NCI-H1930 (cell line): ENCODE measurements around the gene CAST.
"Not testable (repeated sequence)": the region's sequence is repeated elsewhere in the genome, so short reads cannot be mapped to it uniquely, and the experiment has no call there.

Source experiments
- DNase-seq, 2 experiments: peaks; one replicate each; lab custom pipeline; 2025; lab: John Stamatoyannopoulos, UW

Gene CAST

DNA sequence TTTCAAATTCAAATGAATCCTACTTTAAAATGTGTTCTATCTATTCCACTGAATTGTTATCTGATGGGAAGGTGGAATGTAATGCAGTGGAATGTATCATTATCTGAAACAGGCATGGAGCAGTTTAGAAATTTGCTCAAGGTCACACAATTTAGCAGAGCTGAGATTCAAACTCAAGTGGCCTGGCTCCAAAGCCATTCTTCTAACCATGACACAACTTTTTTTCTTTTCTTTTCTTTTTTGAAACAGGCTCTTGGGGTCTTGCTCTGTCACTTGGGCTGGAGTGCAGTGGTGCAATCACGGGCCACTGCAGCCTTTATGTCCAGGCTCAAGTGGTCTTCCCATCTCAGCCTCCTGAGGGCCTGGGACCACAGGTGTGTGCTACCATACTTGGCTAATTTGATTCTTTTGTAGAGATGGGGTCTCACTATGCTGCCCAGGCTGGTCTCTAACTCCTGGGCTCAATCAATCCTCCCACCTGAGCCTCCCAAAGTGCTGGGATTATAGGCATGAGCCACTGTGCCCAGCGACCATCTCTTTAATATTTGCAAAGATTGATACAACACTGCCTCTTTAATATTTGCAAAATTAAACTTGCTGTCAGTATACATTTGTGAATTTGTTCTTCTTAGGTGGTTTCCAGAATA is 50.0 kb downstream of the CAST start:
- DNase-seq = no peak

- DNase-seq = no peak
Observed at GRCh38 chr5:96714450-96714849, 52.3 kb downstream of the CAST start.

- DNase-seq = peak in 1 of 2 experiments; percentile 34
Observed at GRCh38 chr5:96714951-96715451, 52.8 kb downstream of the CAST start.

- no peak for DNase-seq
Observed at GRCh38 chr5:96716007-96716406, 53.8 kb downstream of the CAST start.

- no peak for DNase-seq
Observed at GRCh38 chr5:96716716-96717115, 54.5 kb downstream of the CAST start.

DNA sequence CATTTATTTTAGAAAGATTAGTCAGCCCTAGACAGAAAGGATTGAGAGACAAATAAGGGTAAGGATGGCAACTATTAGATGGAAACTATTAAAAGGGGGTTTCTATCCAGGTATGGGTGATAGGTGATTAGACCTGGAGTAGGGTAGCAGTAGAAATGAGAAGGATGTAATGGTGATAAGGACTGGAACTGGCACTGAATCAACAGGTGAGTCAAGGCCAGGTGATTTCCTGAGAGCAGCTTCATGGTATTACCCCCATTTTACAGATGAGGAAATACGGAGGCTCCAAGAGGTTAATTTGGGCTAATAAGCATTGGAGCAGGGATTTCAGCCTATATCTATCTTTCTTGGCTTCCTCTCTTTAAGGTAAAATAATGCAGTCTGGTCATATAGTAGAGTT is 55.7 kb downstream of the CAST start:
- DNase-seq = no peak

DNA sequence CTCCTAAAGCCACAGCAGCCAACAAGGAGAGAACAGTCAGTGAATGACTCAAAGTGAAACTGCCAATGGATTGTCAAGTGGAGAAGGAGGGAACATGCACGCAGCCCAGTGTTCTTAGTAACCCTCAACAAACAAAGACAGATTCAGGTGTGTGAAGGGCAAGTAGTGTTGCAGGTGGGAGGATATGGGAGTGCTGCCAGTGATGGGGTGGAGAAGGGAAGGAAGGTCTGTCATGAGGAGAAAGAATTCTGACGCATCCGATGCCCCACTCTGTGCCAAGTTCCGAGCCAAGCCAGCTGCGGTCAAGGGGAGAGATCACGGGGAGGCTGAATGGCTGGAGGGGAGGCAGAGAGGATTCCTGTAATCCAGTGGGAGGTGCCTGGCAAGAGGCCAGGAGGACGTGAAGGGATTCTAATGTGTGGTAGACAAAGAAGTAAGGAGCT is 56.5 kb downstream of the CAST start:
- DNase-seq = no peak

GRCh38 chr5:96720408-96720807 is 58.2 kb downstream of the CAST start:
- no peak for DNase-seq

- no peak for DNase-seq
Observed at GRCh38 chr5:96721351-96721977, 59.3 kb downstream of the CAST start.

GRCh38 chr5:96725257-96725656 is 63.1 kb downstream of the CAST start:
- DNase-seq = no peak

GRCh38 chr5:96726802-96727201 is 64.6 kb downstream of the CAST start:
- peak; percentile 58 to 72 for DNase-seq

GRCh38 chr5:96729156-96729555 is 67.0 kb downstream of the CAST start:
- no peak for DNase-seq

DNA sequence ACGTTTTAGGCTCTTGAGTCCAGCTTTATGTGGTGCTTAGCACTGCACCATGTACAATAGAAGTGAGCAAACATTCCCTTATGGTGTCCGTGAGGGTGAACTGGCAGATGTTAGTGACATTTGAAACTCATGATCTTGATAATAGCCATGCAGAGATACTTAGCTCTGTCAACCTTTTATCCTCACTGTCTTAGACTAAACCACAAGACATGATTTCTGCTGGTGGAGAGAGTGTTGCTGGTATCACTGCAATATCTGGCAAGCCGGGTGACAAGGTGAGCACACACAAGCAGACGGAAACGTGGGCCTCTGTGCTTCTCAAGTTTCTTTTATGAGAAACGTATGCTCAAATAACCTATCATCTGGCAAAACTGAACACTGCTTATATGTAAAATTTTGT is 68.4 kb downstream of the CAST start:
- DNase-seq = no peak

DNA sequence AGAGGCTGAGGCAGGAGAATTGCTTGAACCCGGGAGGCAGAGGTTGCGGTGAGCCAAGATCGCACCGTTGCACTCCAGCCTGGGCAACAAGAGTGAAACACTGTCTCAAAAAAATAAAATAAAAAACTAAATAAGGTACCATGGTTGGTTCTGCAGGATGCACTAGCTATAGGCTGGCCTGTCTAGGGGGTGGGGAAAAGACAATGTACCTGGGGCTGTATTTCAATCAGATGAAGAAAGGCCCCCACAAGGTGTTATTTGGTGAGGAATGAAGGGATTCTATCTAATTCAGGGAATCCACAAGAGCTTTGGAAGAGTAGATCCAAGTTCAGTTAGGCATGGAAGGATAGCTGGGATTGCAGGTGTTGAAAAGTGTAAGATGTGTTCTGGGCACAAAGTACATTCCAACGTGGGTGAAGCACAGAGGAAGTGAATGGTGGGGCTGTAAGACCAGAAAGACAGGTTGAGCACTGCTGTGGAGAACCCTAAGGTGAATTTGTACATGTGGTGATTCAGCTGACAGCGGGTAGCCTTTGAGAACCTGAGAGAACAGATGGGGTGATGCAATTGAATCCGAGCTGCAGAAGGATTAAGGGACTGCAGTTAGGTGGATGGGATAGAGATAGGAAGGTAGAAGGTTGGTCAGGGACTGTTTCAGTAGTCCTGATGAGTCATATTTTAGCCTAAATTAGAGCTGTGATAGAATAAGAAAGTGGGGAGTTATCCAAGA is 71.8 kb downstream of the CAST start:
- DNase-seq = no peak

DNA sequence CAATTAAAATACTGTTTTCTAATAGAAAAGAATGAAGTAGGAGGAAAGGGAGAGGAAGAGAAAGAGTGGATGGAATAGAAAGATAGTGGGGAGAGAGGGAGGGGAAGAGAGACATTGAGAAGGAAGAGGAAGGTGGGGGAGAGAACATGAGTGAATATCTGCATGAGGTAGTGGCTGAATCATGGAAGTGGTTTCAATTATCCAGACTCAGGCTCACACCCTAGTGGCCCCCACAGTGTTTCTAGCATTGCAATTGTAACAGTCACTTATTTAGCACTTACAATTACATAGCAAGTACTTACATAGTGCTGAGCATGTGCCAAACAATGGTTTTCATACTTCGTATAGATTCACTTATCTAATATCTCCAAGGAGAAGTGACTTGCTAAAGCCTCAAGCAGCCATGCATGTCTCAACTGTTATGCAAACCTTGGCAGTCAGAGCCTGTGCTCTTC is 72.7 kb downstream of the CAST start:
- DNase-seq = no peak

GRCh38 chr5:96736937-96737336 is 74.8 kb downstream of the CAST start:
- DNase-seq = no peak

GRCh38 chr5:96741106-96741505 is 78.9 kb downstream of the CAST start:
- DNase-seq = no peak

- DNase-seq = no peak
Observed at GRCh38 chr5:96741891-96742309, 79.7 kb downstream of the CAST start.

GRCh38 chr5:96742538-96742937 is 80.4 kb downstream of the CAST start:
- DNase-seq = no peak

GRCh38 chr5:96743065-96743768 is 81.0 kb downstream of the CAST start:
- no peak for DNase-seq

GRCh38 chr5:96743805-96744204 is 81.6 kb downstream of the CAST start:
- no peak for DNase-seq

- not testable (repeated sequence) for DNase-seq
Observed at GRCh38 chr5:96744218-96744617, 82.0 kb downstream of the CAST start.
